A673 (cell line): ENCODE measurements around the gene WFDC1. TPM values are rescaled to one million over a fixed set of nuclear protein-coding genes. Genes with fewer than 3 reads are reported as not detected.

Experiments
- BruUV-seq: library from RNA; stranded (reverse); fragments of 400-500 nt; replicated peaks from 2 replicates; lab custom pipeline; 2021; lab: Mats Ljungman, UMichigan
- CTCF ChIA-PET: fragments of 300-600 bp; sonication (Branson Sonifier 250); formaldehyde crosslinking; loops from one replicate; lab custom pipeline; 2022; ENCODE audit warnings: antibody characterized with exemption; lab: Charles Lee
- POLR2A ChIA-PET: fragments of 300-600 bp; sonication (Branson Sonifier 250); formaldehyde crosslinking; loops from one replicate; lab custom pipeline; 2022; ENCODE audit warnings: antibody characterized with exemption; ENCODE audit not compliant: low non-redundant PET; lab: Charles Lee
- DNase-seq: peaks from one replicate; pipeline ENCODE4 v3.0.0-alpha.2; 2015; ENCODE audit warnings: low spot score
- H3K27ac ChIP-seq: fragments of 200-600 bp; sonication (generic); 2 replicates; pipeline ENCODE4 v1.5.1; 2016; ENCODE audit warnings: mixed run types, low read depth, mild to moderate bottlenecking, mixed read lengths, antibody characterized with exemption, low read length; ENCODE audit not compliant: poor library complexity, severe bottlenecking
- H3K27me3 ChIP-seq: fragments of 200-600 bp; sonication (generic); replicated peaks from 2 replicates; pipeline ENCODE4 v1.6.1; 2017; ENCODE audit warnings: mixed run types, low read depth, mild to moderate bottlenecking, mixed read lengths, antibody characterized with exemption, low read length; ENCODE audit not compliant: insufficient read depth, poor library complexity
- H3K36me3 ChIP-seq: fragments of 200-600 bp; sonication (generic); 2 replicates; pipeline ENCODE4 v1.6.1; 2016; ENCODE audit warnings: mixed run types, mild to moderate bottlenecking, mixed read lengths, antibody characterized with exemption, low read length; ENCODE audit not compliant: insufficient read depth, poor library complexity, severe bottlenecking
- H3K4me1 ChIP-seq: fragments of 200-600 bp; sonication (generic); 2 replicates; pipeline ENCODE4 v1.6.1; 2017; ENCODE audit warnings: mixed run types, mild to moderate bottlenecking, mixed read lengths, antibody characterized with exemption, low read length; ENCODE audit not compliant: insufficient read depth, poor library complexity, severe bottlenecking
- H3K4me3 ChIP-seq: fragments of 200-600 bp; sonication (generic); 2 replicates; pipeline ENCODE4 v1.5.1; 2016; ENCODE audit warnings: low read depth, mixed run types, mild to moderate bottlenecking, mixed read lengths, low read length; ENCODE audit not compliant: poor library complexity, severe bottlenecking
- H3K9me3 ChIP-seq: fragments of 200-600 bp; sonication (generic); 2 replicates; pipeline ENCODE4 v1.6.1; 2016; ENCODE audit warnings: mixed run types, low read depth, mild to moderate bottlenecking, mixed read lengths, antibody characterized with exemption, low read length; ENCODE audit not compliant: poor library complexity, severe bottlenecking
- EZH2 ChIP-seq: fragments of 200-600 bp; sonication (generic); IDR thresholded peaks from 2 replicates; pipeline ENCODE4 v1.6.1; 2017; ENCODE audit warnings: borderline replicate concordance, low read depth, mild to moderate bottlenecking, mixed read lengths, antibody characterized with exemption, low read length; ENCODE audit not compliant: poor library complexity, severe bottlenecking
- intact Hi-C: fragments of 100-400 bp; cut with micrococcal nuclease; formaldehyde crosslinking; loops from one replicate; pipeline ENCODE4 v1.10.0; 2022; ENCODE audit not compliant: unreplicated experiment
- total RNA-seq: library from RNA; stranded (reverse); gene quantifications from 2 replicates; pipeline ENCODE4 v1.2.3, GENCODE V29; 2021
- TF ChIP-seq, protein P1 (sequence below): fragments of 300-800, 200-600 bp; sonication (generic); conservative IDR thresholded peaks from 2 replicates; pipeline ENCODE4 v1.5.1; 2017; ENCODE audit warnings: low read depth, mild to moderate bottlenecking, antibody characterized with exemption, low read length, moderate library complexity, mixed read lengths

Gene WFDC1
- total RNA-seq, 1 experiment from 2014 or later: not detected

DNA sequence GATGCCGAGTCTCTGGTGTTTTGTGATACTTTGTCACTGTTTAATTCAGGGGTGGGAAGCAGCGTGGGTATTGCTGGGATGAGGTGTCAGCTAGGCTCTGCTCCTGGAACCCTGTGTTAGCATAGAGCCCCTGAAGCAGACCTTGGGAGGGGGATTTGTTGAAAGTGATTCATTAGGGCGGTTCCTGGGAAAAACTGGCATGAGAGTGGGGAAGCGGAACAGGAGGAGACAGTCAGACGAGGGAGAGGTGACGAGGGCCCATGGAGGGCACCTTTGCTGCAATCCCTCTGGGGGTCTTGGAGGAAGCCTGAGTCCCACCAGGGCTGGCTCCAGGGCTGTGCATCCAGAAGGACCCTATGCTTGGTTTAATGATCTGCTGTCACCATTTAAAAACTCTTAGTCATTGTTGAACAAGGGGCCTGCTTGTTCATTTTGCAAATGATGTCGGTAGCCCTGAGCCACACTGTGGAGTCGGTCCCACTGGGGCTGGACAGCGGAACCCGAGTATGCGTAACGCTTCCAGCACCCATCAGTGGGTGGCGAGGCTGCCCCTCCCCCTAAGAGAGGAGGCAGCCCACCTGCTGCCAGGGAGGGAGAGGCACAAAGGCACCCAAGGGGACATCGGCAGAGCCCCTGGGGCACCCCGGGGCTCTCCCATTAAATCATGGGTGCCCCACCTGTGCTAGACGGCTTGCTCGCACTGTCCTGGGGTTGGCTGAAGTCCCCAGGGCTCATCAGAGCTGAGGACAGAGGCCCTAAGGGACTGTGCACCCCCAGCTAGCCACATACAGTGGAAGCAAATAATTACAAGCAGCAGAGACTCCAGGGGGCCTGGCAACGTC, 35.4 kb downstream of the WFDC1 start:
- BruUV-seq: no TSS peak
- intact Hi-C loops: no loop called here

DNA sequence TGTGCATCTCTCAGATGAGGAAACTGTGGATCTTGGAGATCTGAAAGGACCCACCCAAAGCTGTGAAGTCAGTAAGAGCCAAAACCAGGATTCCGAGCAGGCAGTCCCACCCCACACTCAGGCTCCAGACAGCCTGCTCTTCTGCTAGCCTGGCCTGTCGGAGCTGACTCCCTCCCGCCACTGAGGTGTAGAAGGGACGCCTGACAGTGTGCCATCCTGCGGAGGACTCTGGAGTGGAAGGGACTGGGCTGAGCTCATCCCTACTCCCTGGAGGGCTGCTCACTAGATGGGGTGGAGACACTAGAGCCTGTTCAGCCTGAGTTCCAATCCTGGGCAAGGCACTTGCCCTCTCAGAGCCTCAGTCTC, 36.0 kb downstream of the WFDC1 start:
- CTCF ChIA-PET: no interaction called here
- DNase-seq: no peak

More for the DNA sequence above, 35.4 kb downstream of the WFDC1 start:
- ChIA-PET CTCF (no interaction called here), POLR2A (no interaction called here)
- H3K27ac ChIP-seq: no peak overlapping the region
- no peak for DNase-seq
- no peak overlapping the region for H3K4me3 ChIP-seq
- H3K27me3 ChIP-seq: no peaks in the 10 kb centered on the region
- no peaks in the 10 kb centered on the region for H3K36me3 ChIP-seq
- H3K9me3 ChIP-seq: no peaks in the 10 kb centered on the region
- H3K4me1 ChIP-seq: no peaks in the 10 kb centered on the region
- TF ChIP-seq EZH2: no peak
- TF ChIP-seq, protein P1, sequence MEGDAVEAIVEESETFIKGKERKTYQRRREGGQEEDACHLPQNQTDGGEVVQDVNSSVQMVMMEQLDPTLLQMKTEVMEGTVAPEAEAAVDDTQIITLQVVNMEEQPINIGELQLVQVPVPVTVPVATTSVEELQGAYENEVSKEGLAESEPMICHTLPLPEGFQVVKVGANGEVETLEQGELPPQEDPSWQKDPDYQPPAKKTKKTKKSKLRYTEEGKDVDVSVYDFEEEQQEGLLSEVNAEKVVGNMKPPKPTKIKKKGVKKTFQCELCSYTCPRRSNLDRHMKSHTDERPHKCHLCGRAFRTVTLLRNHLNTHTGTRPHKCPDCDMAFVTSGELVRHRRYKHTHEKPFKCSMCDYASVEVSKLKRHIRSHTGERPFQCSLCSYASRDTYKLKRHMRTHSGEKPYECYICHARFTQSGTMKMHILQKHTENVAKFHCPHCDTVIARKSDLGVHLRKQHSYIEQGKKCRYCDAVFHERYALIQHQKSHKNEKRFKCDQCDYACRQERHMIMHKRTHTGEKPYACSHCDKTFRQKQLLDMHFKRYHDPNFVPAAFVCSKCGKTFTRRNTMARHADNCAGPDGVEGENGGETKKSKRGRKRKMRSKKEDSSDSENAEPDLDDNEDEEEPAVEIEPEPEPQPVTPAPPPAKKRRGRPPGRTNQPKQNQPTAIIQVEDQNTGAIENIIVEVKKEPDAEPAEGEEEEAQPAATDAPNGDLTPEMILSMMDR: no peak

DNA sequence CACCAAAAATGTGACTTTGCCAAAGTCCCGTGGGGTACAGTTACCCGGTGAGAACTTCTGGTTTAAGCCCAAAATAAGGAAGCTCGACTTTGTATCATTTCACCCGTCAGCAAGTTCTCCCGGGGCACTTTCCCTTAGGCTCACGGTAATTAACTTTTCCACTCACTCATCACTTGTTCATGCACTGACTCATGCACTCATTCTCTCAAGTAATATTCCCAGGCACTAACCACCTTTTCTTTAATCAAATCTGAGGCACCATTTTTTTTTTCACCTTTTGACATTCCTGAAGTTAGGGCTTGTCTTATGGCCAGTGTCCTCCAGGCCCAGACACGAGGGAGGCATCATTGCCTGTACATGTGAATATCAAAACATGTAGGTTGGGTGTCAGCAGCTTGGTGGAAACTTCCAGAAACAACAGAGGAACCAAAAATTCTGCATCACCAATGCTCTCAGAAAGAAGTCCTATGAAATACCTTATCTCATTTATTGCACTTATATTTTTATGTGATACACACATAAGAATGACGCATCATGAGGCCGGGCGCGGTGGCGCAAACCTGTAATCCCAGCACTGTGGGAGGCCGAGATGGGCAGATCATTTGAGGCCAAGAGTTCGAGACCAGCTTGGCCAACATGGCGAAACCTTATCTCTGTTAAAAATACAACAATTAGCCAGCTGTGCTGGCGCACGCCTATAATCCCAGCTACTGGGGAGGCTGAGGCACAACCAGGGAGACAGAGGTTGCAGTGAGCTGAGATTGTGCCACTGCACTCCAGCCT, 37.5 kb downstream of the WFDC1 start:
- CTCF ChIA-PET: no interaction called here
- Histone ChIP-seq H3K4me3 (no peak overlapping the region), H3K9me3 (no peaks in the 10 kb centered on the region), H3K27me3 (no peaks in the 10 kb centered on the region), H3K27ac (no peak overlapping the region), H3K36me3 (no peaks in the 10 kb centered on the region), H3K4me1 (no peaks in the 10 kb centered on the region)
- TF ChIP-seq EZH2: no peak
- TF ChIP-seq, protein P1: no peak
- no peak for DNase-seq
- no TSS peak for BruUV-seq
- POLR2A ChIA-PET: no interaction called here
- intact Hi-C loops: no loop called here

More for the DNA sequence above, 36.0 kb downstream of the WFDC1 start:
- H3K36me3 ChIP-seq: no peaks in the 10 kb centered on the region
- TF ChIP-seq, protein P1: no peak
- TF ChIP-seq EZH2: no peak
- no peaks in the 10 kb centered on the region for H3K27me3 ChIP-seq
- H3K9me3 ChIP-seq: no peaks in the 10 kb centered on the region
- BruUV-seq: no TSS peak
- H3K4me1 ChIP-seq: no peaks in the 10 kb centered on the region
- no peak overlapping the region for H3K4me3 ChIP-seq
- no peak overlapping the region for H3K27ac ChIP-seq
- POLR2A ChIA-PET: no interaction called here
- intact Hi-C loops: no loop called here
